ENCODE data around the gene NMNAT1.
"Not testable (repeated sequence)": the region's sequence is repeated elsewhere in the genome, so short reads cannot be mapped to it uniquely, and the experiment has no call there.

Gene NMNAT1

GRCh38 chr1:10019561-10019960 lies 76.3 kb downstream of the NMNAT1 start:
- ATAC-seq (replicated peaks), result no peak
- Mint-ChIP-seq H3K27me3 (peaks cover 0 to 4% of the 10 kb centered on the region in 2 donors), H3K9me3 (no peaks in the 10 kb centered on the region), H3K36me3 (no peaks in the 10 kb centered on the region), H3K27ac (no peak overlapping the region), H3K4me3 (no peak overlapping the region), H3K4me1 (no peaks in the 10 kb centered on the region)
- DNase-seq, result no peak

GRCh38 chr1:10020086-10020485 lies 76.8 kb downstream of the NMNAT1 start:
- no peaks in the 10 kb centered on the region for H3K9me3 Mint-ChIP-seq
- DNase-seq, result no peak
- peaks cover 0 to 4% of the 10 kb centered on the region in 2 donors for H3K27me3 Mint-ChIP-seq
- ATAC-seq (replicated peaks), result no peak
- H3K4me1 Mint-ChIP-seq, result no peaks in the 10 kb centered on the region
- no peaks in the 10 kb centered on the region for H3K36me3 Mint-ChIP-seq
- H3K27ac Mint-ChIP-seq, result no peak overlapping the region
- no peak overlapping the region for H3K4me3 Mint-ChIP-seq

GRCh38 chr1:10020678-10021077 lies 77.4 kb downstream of the NMNAT1 start:
- not testable (repeated sequence) for H3K36me3 Mint-ChIP-seq; H3K4me1 Mint-ChIP-seq; H3K9me3 Mint-ChIP-seq; H3K27ac Mint-ChIP-seq; DNase-seq; H3K4me3 Mint-ChIP-seq; ATAC-seq (replicated peaks); H3K27me3 Mint-ChIP-seq

- not testable (repeated sequence) for H3K27ac Mint-ChIP-seq; H3K27me3 Mint-ChIP-seq; H3K4me1 Mint-ChIP-seq; H3K36me3 Mint-ChIP-seq; ATAC-seq (replicated peaks); H3K9me3 Mint-ChIP-seq; DNase-seq; H3K4me3 Mint-ChIP-seq
These were observed 78.7 kb downstream of the NMNAT1 start for GRCh38 chr1:10021992-10022391.

- Mint-ChIP-seq H3K4me1 (no peaks in the 10 kb centered on the region), H3K27me3 (peaks cover 0 to 2% of the 10 kb centered on the region in 2 donors), H3K9me3 (no peaks in the 10 kb centered on the region), H3K4me3 (no peak overlapping the region), H3K36me3 (no peaks in the 10 kb centered on the region), H3K27ac (no peak overlapping the region)
- DNase-seq (no peak), ATAC-seq (replicated peaks) (no peak)
These were observed 79.4 kb downstream of the NMNAT1 start for GRCh38 chr1:10022656-10023055.

- H3K36me3 Mint-ChIP-seq, result no peaks in the 10 kb centered on the region
- no peaks in the 10 kb centered on the region for H3K9me3 Mint-ChIP-seq
- DNase-seq (no peak), ATAC-seq (replicated peaks) (no peak)
- H3K27me3 Mint-ChIP-seq, result no peaks in the 10 kb centered on the region
- no peak overlapping the region for H3K4me3 Mint-ChIP-seq
- H3K4me1 Mint-ChIP-seq, result no peaks in the 10 kb centered on the region
- no peak overlapping the region for H3K27ac Mint-ChIP-seq
These were observed 82.1 kb downstream of the NMNAT1 start for GRCh38 chr1:10025354-10025753.

GRCh38 chr1:10027027-10027426 lies 83.8 kb downstream of the NMNAT1 start:
- Mint-ChIP-seq H3K4me3 (no peak overlapping the region), H3K36me3 (no peaks in the 10 kb centered on the region), H3K27me3 (no peaks in the 10 kb centered on the region), H3K27ac (no peak overlapping the region), H3K4me1 (peaks cover 0 to 1% of the 10 kb centered on the region in 2 donors), H3K9me3 (no peaks in the 10 kb centered on the region)
- ATAC-seq (replicated peaks) (no peak), DNase-seq (no peak)

- not testable (repeated sequence) for H3K4me3 Mint-ChIP-seq; ATAC-seq (replicated peaks); H3K27me3 Mint-ChIP-seq; H3K36me3 Mint-ChIP-seq; H3K27ac Mint-ChIP-seq; DNase-seq; H3K9me3 Mint-ChIP-seq
- H3K4me1 Mint-ChIP-seq, result peaks cover 5 to 14% of the 10 kb centered on the region in 2 donors
These were observed 85.8 kb downstream of the NMNAT1 start for GRCh38 chr1:10028956-10029500.

GRCh38 chr1:10031461-10031860 lies 88.2 kb downstream of the NMNAT1 start:
- H3K36me3 Mint-ChIP-seq, result no peaks in the 10 kb centered on the region
- no peaks in the 10 kb centered on the region for H3K27me3 Mint-ChIP-seq
- no peak overlapping the region for H3K27ac Mint-ChIP-seq
- ATAC-seq (replicated peaks) (no peak), DNase-seq (no peak)
- H3K9me3 Mint-ChIP-seq, result no peaks in the 10 kb centered on the region
- H3K4me3 Mint-ChIP-seq, result no peak overlapping the region
- peaks cover 11 to 27% of the 10 kb centered on the region in 2 donors for H3K4me1 Mint-ChIP-seq

- Mint-ChIP-seq H3K27ac (peak within 1 kb of the TSS; percentile 96), H3K4me3 (peak within 1 kb of the TSS; percentile 94 to 95)
- ATAC-seq (replicated peaks), result peak; percentile 95 to 98
These were observed 89.5 kb downstream of the NMNAT1 start, which contains the start of gene UBE4B for GRCh38 chr1:10032590-10033358. Gene UBE4B, plus strand, starts transcription at chr1:10032958. Its CDS starts 713 bp downstream, at chr1:10033671.

GRCh38 chr1:10033359-10033845 lies 90.1 kb downstream of the NMNAT1 start:
- DNase-seq, result no peak
- peak overlapping the region; percentile 94 to 95 for H3K4me3 Mint-ChIP-seq
- peak overlapping the region; percentile 96 for H3K27ac Mint-ChIP-seq
- no peaks in the 10 kb centered on the region for H3K27me3 Mint-ChIP-seq
- no peaks in the 10 kb centered on the region for H3K9me3 Mint-ChIP-seq
- peak; percentile 32 to 41 for ATAC-seq (replicated peaks)
- H3K4me1 Mint-ChIP-seq, result peaks cover 11 to 27% of the 10 kb centered on the region in 2 donors
- H3K36me3 Mint-ChIP-seq, result peaks cover 0 to under 1% of the 10 kb centered on the region in 2 donors

More at GRCh38 chr1:10032590-10033358, 89.5 kb downstream of the NMNAT1 start, which contains the start of gene UBE4B:
- DNase-seq, result peak; percentile 99
- H3K4me1 Mint-ChIP-seq, result peaks cover 11 to 27% of the 10 kb centered on the region in 2 donors
- no peaks in the 10 kb centered on the region for H3K9me3 Mint-ChIP-seq
- H3K27me3 Mint-ChIP-seq, result no peaks in the 10 kb centered on the region
- no peaks in the 10 kb centered on the region for H3K36me3 Mint-ChIP-seq

Data from stimulated activated naive B cell treated with anti-CD40 and anti-IgM and Interleukin-4, amounts not matched to agents 10 μg/mL and 1 μg/mL and 100 μg/mL, for 72 hours (primary cell).